ENCODE measurements around the gene DCST2. TPM values are rescaled to one million over a fixed set of nuclear protein-coding genes. Genes with fewer than 3 reads are reported as not detected.
A peak's percentile ranks its signal among the peaks of the same experiment; 100 is the strongest.

Gene DCST2
- total RNA-seq, 1 donor from 2014 or later = not detected

DNA sequence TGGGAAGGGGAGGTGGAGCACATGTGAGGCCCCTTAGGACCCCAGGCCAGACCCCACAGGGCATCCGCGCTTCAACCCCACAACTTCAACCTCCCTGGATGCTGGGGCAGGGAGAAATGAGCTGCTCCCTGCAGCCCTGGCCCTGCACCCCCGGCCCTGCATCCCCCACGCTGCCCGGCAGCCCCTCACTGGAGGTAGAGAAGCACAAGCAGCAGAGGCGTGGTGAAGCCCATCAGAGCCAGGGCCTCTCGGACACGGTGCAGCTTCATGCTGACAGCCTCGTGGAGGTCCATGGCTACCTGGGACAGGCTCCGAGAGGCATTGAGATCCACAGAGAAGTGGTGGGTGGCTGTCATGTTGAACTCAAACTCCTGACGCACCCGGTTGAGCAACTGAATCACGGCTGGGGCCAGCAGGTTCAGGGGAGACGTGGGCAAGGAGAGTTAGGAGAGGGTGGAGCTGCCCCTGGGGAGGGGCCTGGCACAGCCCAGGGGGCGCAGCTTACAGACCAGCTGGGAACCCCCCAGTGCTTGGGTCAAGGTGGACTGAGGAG is 3.3 kb downstream of the DCST2 start:
- H3K4me1 ChIP-seq (ENCODE audit: control insufficient read depth in 3 of 3, insufficient read depth in 3 of 3, low read length in 3 of 3) = no peaks in the 10 kb centered on the region
- no peaks in the 10 kb centered on the region for H3K9me3 ChIP-seq (ENCODE audit: control insufficient read depth in 3 of 3, low read length in 3 of 3)
- no peak overlapping the region for H3K9ac ChIP-seq (ENCODE audit: low read depth in 1 of 3, low read length in 3 of 3)
- H3K4me3 ChIP-seq (ENCODE audit: low read length in 3 of 3) = no peak overlapping the region
- no peaks in the 10 kb centered on the region for H3K36me3 ChIP-seq (ENCODE audit: control insufficient read depth in 3 of 3, insufficient read depth in 3 of 3, low read length in 3 of 3)
- H3K27ac ChIP-seq (ENCODE audit: low read depth, low read length) = no peak overlapping the region
- peaks cover 0 to 2% (median 0%) of the 10 kb centered on the region in 3 donors for H3K27me3 ChIP-seq (ENCODE audit: control insufficient read depth in 3 of 3, insufficient read depth in 3 of 3, low read length in 3 of 3)

DNA sequence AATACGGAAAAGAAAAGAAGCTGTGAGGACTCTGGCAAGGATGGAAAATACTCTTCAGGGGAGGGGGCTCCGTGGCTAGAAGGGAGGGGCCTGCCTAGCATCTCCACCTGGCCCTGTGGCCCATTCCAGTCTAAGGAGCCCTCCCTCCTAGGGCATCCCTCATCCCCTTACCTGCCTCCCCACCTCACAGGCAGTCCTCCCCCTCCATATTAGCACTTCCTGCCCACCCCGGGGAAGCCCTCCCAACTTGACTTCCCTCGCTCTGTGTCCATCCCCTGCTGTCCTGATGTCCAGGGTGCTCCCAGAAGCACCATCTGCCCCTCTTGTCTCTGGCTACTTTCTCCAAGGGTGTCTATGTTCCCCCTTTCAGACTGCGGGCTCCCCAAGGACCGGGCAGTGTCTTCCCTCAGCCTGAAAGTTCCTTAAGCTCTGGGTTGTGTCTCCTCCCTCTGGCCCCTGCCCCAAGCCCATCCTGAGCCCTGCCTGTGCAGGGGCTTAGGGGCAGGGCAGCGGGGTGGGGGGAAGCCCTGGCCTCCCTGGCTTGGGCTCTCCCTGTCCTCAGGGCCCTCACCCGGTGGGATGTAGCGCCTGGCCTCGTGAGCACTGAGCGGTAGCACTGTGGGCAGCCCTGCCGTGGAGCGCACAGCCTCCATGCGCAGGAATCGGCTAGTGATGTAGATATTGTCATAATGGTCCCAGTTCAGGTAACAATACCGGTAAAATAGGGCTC is 3.9 kb downstream of the DCST2 start:
- Histone ChIP-seq H3K9me3 (ENCODE audit: control insufficient read depth in 3 of 3, low read length in 3 of 3) (no peaks in the 10 kb centered on the region), H3K36me3 (ENCODE audit: control insufficient read depth in 3 of 3, insufficient read depth in 3 of 3, low read length in 3 of 3) (no peaks in the 10 kb centered on the region), H3K27me3 (ENCODE audit: control insufficient read depth in 3 of 3, insufficient read depth in 3 of 3, low read length in 3 of 3) (peaks cover 0 to 2% (median 0%) of the 10 kb centered on the region in 3 donors), H3K9ac (ENCODE audit: low read depth in 1 of 3, low read length in 3 of 3) (no peak overlapping the region), H3K4me3 (ENCODE audit: low read length in 3 of 3) (no peak overlapping the region), H3K4me1 (ENCODE audit: control insufficient read depth in 3 of 3, insufficient read depth in 3 of 3, low read length in 3 of 3) (no peaks in the 10 kb centered on the region), H3K27ac (ENCODE audit: low read depth, low read length) (no peak overlapping the region)

DNA sequence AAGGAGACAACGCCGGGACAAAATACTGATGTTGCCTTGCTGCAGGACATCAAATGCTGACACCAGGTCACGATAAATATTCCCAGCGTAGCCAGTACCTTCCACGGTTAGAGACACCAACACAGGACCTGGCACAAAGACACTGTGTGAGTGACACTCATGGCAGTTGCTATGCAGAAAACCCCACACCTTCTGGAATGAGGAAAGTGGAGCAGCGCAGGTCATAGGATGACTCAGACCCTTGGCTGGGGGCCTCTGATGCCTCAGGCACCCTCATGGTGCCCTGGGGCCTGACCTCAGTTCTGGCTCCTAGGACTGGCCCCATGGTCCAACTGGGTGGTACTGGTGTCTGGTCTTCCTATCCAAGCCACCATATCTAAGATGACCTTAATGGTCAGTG is 7.0 kb downstream of the DCST2 start:
- Histone ChIP-seq H3K36me3 (ENCODE audit: control insufficient read depth in 3 of 3, insufficient read depth in 3 of 3, low read length in 3 of 3) (no peaks in the 10 kb centered on the region), H3K27me3 (ENCODE audit: control insufficient read depth in 3 of 3, insufficient read depth in 3 of 3, low read length in 3 of 3) (no peaks in the 10 kb centered on the region), H3K4me3 (ENCODE audit: low read length in 3 of 3) (no peak overlapping the region), H3K4me1 (ENCODE audit: control insufficient read depth in 3 of 3, insufficient read depth in 3 of 3, low read length in 3 of 3) (no peaks in the 10 kb centered on the region), H3K9ac (ENCODE audit: low read depth in 1 of 3, low read length in 3 of 3) (no peak overlapping the region), H3K27ac (ENCODE audit: low read depth, low read length) (no peak overlapping the region), H3K9me3 (ENCODE audit: control insufficient read depth in 3 of 3, low read length in 3 of 3) (no peaks in the 10 kb centered on the region)

DNA sequence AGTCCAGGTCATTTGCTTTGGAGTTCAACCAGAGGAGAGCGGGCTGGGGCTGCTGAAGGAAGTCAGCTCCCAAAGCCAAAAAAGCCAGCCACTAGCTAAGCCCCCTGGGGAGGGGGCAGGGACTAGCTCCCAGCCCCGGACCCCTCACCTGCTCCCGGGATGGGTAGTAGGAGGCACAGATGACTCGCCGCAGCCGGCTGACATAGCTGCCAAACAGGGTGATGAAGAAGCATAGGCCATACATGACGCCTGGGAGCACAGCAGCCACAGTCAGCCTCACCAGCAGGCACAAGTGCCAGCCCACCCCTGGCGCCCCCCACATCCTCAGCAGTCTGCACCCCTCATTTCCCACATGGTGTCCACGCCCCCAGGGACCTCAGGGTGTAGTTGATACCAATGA is 7.4 kb downstream of the DCST2 start:
- Histone ChIP-seq H3K27ac (ENCODE audit: low read depth, low read length) (no peak overlapping the region), H3K36me3 (ENCODE audit: control insufficient read depth in 3 of 3, insufficient read depth in 3 of 3, low read length in 3 of 3) (no peaks in the 10 kb centered on the region), H3K27me3 (ENCODE audit: control insufficient read depth in 3 of 3, insufficient read depth in 3 of 3, low read length in 3 of 3) (no peaks in the 10 kb centered on the region), H3K9ac (ENCODE audit: low read depth in 1 of 3, low read length in 3 of 3) (no peak overlapping the region), H3K4me1 (ENCODE audit: control insufficient read depth in 3 of 3, insufficient read depth in 3 of 3, low read length in 3 of 3) (no peaks in the 10 kb centered on the region), H3K4me3 (ENCODE audit: low read length in 3 of 3) (no peak overlapping the region), H3K9me3 (ENCODE audit: control insufficient read depth in 3 of 3, low read length in 3 of 3) (no peaks in the 10 kb centered on the region)

DNA sequence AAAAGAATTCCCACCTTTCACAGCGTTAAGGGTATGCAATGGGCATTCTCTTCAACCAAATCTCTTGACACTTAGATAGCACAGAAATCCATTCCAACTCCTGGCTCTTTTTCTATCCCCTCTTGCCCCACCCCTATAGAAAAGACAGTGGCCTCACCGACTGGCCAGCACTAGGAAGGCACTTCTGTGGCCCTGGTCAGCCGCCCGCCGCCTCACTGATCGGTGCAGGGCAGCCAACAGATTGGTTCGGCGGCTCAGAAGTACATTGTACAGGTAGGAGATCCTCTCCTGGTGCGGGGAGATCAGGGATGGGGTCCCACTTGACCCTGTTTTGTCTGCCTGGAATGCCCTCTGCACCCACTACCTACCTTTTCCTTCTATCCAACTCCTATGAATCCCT is 9.3 kb downstream of the DCST2 start:
- Histone ChIP-seq H3K4me1 (ENCODE audit: control insufficient read depth in 3 of 3, insufficient read depth in 3 of 3, low read length in 3 of 3) (no peaks in the 10 kb centered on the region), H3K9me3 (ENCODE audit: control insufficient read depth in 3 of 3, low read length in 3 of 3) (no peaks in the 10 kb centered on the region), H3K9ac (ENCODE audit: low read depth in 1 of 3, low read length in 3 of 3) (no peak overlapping the region), H3K36me3 (ENCODE audit: control insufficient read depth in 3 of 3, insufficient read depth in 3 of 3, low read length in 3 of 3) (no peaks in the 10 kb centered on the region), H3K27ac (ENCODE audit: low read depth, low read length) (no peak overlapping the region), H3K27me3 (ENCODE audit: control insufficient read depth in 3 of 3, insufficient read depth in 3 of 3, low read length in 3 of 3) (no peaks in the 10 kb centered on the region), H3K4me3 (ENCODE audit: low read length in 3 of 3) (no peak overlapping the region)

DNA sequence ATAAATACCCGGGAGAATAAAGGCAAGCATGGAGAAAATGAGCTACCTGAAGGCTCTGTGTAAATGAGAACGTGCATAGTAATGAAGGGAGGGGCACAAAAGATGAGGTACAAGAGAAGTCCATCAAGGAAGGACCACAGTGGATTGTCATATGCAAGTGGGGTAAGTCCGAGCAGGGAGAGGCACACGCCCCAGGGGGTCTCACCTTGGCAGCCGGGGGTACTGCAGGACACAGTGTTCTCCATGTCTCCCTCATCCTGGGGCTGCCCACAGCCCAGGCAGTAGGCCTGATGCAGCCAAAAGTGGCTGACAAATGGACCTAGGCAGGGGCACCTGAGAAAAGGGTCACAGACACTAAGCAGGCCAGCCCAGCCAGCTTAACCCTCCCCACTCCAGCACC is 10.0 kb downstream of the DCST2 start:
- Histone ChIP-seq H3K27me3 (ENCODE audit: control insufficient read depth in 3 of 3, insufficient read depth in 3 of 3, low read length in 3 of 3) (no peaks in the 10 kb centered on the region), H3K36me3 (ENCODE audit: control insufficient read depth in 3 of 3, insufficient read depth in 3 of 3, low read length in 3 of 3) (no peaks in the 10 kb centered on the region), H3K4me3 (ENCODE audit: low read length in 3 of 3) (no peak overlapping the region), H3K9ac (ENCODE audit: low read depth in 1 of 3, low read length in 3 of 3) (no peak overlapping the region), H3K4me1 (ENCODE audit: control insufficient read depth in 3 of 3, insufficient read depth in 3 of 3, low read length in 3 of 3) (peaks cover 0 to 4% (median 0%) of the 10 kb centered on the region in 3 donors), H3K9me3 (ENCODE audit: control insufficient read depth in 3 of 3, low read length in 3 of 3) (no peaks in the 10 kb centered on the region), H3K27ac (ENCODE audit: low read depth, low read length) (no peak overlapping the region)

DNA sequence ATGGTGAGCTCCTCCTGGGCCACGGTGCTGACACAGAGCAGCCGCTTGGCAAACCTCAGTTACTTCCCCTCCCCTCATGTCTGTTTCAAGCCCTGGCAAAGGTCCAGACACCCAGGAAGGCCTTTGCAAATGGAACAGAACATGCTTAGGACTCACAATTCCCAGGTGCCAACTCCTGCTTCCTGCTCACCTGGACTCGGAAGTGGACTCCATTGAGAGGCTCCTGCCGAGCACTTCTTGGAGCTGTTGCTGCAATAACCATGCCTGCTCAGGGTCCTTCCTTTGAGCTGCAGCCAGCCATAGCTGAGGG is 10.7 kb downstream of the DCST2 start:
- no peaks in the 10 kb centered on the region for H3K9me3 ChIP-seq (ENCODE audit: control insufficient read depth in 3 of 3, low read length in 3 of 3)
- no peaks in the 10 kb centered on the region for H3K36me3 ChIP-seq (ENCODE audit: control insufficient read depth in 3 of 3, insufficient read depth in 3 of 3, low read length in 3 of 3)
- peak overlapping the region in 1 of 3 donors; percentile 35 for H3K9ac ChIP-seq (ENCODE audit: low read depth in 1 of 3, low read length in 3 of 3)
- H3K4me3 ChIP-seq (ENCODE audit: low read length in 3 of 3) = no peak overlapping the region
- H3K27me3 ChIP-seq (ENCODE audit: control insufficient read depth in 3 of 3, insufficient read depth in 3 of 3, low read length in 3 of 3) = no peaks in the 10 kb centered on the region
- no peak overlapping the region for H3K27ac ChIP-seq (ENCODE audit: low read depth, low read length)
- peaks cover 2 to 10% (median 3%) of the 10 kb centered on the region in 3 donors for H3K4me1 ChIP-seq (ENCODE audit: control insufficient read depth in 3 of 3, insufficient read depth in 3 of 3, low read length in 3 of 3)

DNA sequence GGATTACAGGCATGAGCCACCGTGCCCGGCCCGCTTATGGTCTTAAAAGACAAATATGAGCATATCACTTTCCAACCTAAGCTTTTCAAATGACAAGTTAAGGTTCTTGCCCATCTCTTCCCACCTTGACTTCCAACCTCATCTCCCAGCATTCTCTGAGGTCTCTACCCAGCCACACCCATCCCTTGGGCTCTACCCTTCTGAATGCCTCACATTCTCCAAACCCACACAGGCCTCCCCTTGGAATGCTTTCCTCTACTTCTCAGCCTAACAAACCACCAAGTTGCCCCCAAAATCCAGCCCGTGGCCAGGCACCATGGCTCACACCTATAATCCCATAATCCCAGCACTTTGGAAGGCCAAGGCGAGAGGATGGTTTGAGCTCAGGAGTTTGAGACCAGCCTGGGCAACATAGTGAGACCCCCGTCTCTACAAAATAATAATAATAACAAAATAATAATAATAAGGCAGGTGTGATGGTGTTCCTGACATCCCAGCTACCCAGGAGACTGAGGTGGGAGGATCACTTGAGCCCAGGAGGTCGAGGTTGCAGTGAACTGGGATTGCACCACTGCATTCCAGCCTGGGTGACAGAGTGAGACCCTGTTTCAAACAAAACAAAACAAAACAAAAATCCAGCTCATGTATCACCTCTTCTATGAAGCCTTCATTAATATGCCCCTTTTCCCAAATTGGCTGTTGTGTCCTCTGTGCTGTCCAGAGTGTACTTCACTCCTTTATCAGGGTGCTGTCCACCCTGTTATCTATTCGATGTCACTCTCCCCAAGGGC is 11.2 kb downstream of the DCST2 start:
- no peaks in the 10 kb centered on the region for H3K9me3 ChIP-seq (ENCODE audit: control insufficient read depth in 3 of 3, low read length in 3 of 3)
- H3K4me1 ChIP-seq (ENCODE audit: control insufficient read depth in 3 of 3, insufficient read depth in 3 of 3, low read length in 3 of 3) = peaks cover 6 to 16% (median 7%) of the 10 kb centered on the region in 3 donors
- no peak overlapping the region for H3K4me3 ChIP-seq (ENCODE audit: low read length in 3 of 3)
- H3K27me3 ChIP-seq (ENCODE audit: control insufficient read depth in 3 of 3, insufficient read depth in 3 of 3, low read length in 3 of 3) = no peaks in the 10 kb centered on the region
- H3K27ac ChIP-seq (ENCODE audit: low read depth, low read length) = no peak overlapping the region
- no peaks in the 10 kb centered on the region for H3K36me3 ChIP-seq (ENCODE audit: control insufficient read depth in 3 of 3, insufficient read depth in 3 of 3, low read length in 3 of 3)
- H3K9ac ChIP-seq (ENCODE audit: low read depth in 1 of 3, low read length in 3 of 3) = peak overlapping the region in 1 of 3 donors; percentile 35

DNA sequence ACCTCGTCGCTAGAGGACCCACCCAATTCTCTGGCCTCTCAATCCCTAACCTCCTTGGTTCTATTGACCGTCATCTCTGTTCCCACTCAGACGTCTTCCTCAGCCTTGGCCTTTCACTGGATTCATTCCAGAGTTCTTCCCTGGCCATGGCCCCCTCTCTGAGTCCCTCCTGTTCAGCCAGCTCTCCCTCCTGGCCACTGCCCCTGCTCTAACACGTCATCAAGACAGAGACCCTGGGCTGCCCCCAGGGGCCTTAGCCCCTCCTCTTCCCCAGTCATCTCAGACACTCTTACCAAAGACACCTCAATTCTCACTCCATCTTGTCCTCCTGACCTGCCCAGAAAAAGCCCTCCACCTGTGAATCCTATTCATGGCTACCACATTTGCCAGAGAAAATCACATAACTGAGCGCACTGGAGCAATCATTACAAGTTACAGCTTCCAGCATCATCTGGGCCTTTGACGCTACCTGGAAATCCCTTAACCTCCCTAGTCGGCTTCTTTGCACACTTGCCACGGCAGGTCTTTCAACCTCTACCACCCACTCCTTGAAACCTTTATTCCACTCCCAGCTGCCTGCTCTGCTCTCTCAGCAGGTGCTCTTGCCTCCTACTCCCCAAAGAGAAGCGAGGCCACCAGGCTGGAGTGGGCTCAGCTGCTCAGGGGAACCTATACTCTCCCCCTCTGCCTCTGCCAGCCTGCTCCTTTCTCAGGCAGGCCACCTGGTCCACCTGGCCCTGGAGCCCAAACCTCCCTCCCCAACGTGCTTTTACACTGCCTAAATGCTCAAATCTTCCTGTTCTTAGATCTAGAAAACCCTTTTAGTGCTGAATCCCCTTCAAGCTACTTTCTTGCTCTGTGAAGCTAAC is 14.0 kb downstream of the DCST2 start:
- Histone ChIP-seq H3K27ac (ENCODE audit: low read depth, low read length) (no peak overlapping the region), H3K9ac (ENCODE audit: low read depth in 1 of 3, low read length in 3 of 3) (no peak overlapping the region), H3K4me1 (ENCODE audit: control insufficient read depth in 3 of 3, insufficient read depth in 3 of 3, low read length in 3 of 3) (peaks cover 14 to 31% (median 15%) of the 10 kb centered on the region in 3 donors)

More for the DNA sequence above, 14.0 kb downstream of the DCST2 start:
- H3K9me3 ChIP-seq (ENCODE audit: control insufficient read depth in 3 of 3, low read length in 3 of 3) = no peaks in the 10 kb centered on the region
- H3K27me3 ChIP-seq (ENCODE audit: control insufficient read depth in 3 of 3, insufficient read depth in 3 of 3, low read length in 3 of 3) = no peaks in the 10 kb centered on the region
- H3K4me3 ChIP-seq (ENCODE audit: low read length in 3 of 3) = no peak overlapping the region
- H3K36me3 ChIP-seq (ENCODE audit: control insufficient read depth in 3 of 3, insufficient read depth in 3 of 3, low read length in 3 of 3) = peaks cover 3 to 16% (median 13%) of the 10 kb centered on the region in 3 donors

Measured in skeletal muscle tissue (tissue), 4 donors.